ENCODE measurements around the gene C16orf90.
"Not testable (repeated sequence)": the region's sequence is repeated elsewhere in the genome, so short reads cannot be mapped to it uniquely, and the experiment has no call there.

The C16orf90 gene

DNA sequence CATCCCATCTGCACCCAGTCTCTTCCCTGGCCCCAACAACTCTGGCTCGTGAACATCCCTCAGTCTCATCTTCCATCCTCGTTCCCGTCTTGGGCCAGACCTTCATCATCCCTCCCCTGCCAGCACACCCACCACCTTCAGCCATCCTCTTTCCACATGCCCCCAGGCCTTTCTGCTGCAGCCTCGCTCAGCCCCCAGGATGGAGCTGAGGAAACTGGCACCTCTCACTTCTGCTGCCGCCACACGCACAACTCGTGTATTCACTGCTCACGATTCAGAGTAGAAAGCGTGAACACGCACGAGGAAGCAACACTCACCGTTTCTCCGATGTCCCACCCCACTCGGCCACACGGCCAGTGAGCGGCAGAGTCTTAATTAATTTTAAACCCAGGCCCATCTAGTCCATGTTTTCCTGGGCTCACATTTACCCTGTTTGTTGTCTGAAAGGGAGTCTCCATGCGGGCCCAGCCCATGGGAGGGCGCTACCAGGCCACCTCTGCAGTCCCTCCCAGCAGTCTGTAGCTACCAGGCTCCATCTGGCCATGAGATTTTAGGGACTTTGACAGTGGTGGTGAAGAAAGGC, 12.5 kb downstream of the C16orf90 start:
- DNase-seq, result no peak

DNA sequence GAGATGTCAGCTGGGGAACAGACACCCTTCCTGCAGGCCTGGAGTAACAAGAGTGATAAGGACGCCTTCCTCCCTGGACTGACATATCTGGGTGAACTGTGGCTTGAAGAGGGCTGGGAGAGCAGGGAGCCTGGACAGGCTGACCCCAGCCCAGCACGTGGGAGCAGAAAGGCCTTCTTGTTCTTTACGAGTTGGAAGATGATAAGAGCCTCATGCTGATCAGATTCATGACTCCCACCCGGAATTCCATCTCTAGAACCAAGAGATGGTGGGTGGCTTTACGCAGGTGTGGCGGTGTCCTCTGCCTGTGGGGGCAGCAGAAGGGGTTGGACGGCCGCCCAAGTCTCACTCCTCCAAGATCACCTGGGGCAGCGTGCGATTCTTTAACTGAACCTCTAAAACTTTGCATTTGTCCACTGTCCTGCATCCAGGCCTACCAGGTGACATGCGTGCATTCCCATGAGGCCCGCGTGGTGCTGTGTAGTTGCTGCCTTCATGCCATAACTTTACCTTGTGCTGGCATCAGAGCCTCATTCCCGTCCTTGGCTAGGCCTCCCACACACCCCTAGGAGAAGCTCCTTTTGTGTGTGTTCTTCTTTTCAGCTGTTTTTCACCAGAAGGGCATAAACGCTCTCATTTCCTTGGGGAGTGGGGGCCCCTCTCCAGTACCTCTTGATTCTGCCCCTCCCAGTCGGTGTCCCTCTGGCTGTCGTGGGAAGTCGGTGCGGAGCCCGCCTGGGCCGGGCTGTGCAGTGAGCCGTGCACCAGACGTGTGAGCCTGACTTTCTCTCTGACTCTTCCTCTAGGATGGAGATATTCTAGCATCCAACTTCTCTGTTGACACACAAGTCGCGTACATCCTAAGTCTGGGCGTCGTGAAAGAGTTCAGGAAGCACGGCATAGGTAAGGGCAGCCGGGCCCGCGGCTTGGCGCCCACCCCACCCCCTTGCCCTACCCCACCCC, 13.3 kb downstream of the C16orf90 start:
- DNase-seq, result no peak

DNA sequence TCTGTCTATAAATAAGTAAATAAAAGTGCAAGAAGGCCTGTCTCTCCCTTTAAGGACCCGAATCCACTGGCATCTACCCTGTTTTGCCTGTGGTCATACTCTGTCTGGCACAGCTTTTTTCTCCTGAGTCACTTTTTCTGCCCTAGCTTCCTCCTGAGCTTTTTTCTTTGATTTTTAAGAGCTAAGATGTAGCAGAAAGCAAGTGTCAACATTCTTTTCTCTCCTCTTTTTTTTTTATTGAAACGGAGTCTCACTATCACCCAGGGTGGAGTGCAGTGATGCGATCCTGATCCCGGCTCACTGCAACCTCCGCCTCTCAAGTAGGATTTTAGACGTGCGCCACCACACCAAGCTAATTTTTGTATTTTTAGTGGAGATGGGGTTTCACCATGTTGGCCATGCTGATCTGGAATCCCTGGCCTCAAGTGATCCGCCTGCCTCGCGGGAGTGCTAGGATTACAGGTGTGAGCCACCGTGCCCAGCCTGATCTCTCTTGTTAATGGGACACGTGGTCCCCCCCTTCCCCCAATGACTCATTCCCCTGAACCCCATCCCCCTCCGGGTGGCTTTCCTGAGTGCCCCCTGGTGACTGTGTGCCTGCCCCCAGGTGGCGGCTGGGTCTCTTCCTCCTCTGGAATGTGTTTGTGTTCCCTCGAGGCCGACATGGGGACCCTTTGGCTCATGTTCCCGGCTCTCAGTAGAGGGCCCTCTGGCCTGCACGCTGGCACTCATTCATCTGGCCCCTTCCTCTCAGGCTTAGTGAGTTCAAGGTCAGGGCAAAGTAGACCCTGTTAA, 14.2 kb downstream of the C16orf90 start:
- no peak for DNase-seq

DNA sequence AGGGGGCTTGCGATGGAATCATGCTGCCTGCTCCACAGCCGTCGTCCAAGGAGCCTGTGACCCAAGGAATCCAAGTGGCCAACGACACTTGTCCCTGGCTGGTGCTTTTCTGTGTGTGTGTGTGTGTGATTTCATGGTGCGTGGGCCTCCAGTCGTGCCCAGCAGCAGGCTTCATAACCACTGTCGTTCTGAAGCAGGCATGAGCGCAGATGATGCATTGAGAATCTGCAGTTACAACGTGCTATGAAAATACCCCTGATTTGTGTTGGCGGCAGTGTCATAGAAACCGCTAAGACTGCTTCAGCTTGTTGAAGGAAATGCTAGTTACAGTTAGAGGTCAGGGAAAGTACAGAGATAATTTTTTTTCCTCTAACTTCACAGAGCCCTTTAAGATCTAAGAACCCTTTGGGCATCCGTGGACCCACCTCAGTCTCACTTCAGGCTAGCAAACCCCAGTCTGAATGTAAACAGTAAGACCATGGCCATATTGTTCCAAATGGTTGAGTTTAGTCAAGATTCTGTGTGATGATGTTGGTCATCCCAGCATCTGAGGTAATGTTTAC, 15.6 kb downstream of the C16orf90 start:
- DNase-seq, result no peak

DNA sequence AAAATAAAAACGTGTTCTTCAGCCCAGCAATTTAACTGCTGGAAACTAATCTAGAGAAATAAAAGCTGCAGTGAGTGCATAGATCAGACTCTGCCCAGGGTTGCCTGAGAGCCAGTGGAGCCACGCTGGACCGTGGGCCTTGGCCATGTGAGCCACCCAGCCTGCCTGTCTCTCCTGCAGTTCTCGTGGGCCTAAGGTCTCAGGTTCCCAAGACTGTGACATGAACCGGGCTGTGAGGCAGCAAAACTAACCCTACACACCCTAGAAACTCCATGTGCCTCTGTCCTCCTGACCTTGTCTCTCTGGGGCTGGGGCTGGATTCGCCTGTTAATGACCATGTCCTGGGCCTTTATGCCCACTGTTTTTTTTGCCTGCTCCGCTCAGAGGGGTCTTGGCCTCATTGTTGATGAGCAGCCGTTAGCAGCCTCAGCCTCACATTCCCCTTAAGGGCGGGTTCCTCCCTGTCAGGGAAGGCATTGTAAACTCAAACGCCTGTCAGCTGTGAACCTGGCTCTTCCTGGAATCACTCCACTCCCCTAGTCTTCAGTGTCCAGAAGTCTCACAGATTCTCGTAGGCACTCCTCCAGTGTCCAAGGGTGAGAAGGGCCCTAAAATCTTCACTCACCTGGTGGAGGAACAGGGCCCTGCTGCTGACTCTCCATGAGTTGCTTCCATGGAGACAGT, 16.9 kb downstream of the C16orf90 start:
- DNase-seq, result no peak

DNA sequence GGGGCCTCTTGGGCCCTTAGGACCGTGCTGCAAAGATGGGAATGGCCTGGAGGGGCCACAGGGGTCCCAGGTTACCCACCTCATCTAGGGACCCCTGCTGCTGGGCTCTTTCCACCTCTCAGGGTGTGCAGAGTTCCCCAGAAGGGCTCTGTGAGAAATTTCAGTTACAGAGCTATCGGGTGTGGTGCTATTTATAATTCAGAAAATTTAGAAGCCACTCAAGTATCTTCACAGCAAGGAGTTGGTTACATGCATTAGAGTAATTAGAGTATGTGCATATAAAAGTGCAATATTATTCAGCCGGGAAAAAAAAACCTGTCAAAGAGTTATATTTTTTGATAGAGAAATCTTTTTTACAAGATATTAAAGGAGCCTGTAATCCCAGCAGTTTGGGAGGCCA, 18.9 kb downstream of the C16orf90 start:
- DNase-seq, result no peak

DNA sequence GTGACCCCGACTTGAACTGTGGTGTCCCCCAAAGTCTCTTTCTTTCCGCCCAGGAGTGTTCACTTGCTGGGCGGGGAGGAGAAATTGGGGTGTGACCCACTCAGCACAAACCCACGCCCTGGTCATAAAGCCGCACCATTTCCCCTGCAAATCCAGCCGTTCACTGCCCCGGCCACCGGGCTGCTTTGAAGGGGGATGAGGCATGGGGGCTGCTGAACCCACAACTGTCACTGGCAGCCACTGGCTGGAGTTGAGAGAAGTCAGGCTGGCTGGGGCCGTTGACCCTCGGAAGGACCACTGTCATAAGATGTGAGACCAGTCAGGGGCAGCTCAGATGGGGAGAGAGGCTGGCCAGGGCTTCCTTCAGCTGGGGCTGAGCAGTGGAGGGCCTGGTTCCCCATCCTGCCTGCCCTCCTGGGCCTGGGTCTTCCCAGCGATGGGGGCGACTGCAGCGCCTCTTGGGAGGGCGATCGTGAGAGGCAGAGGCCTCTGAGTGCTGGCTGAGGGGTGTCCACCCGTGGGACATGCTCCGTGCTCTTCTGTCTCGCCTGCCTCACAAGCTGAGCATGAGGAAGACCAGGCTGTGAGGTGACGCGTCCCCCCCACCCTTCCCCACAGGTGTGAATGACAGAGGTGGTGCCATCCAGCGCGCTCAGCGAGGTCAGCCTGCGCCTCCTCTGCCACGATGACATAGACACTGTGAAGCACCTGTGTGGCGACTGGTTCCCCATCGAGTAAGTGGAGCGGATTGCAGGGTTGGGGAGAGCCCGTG, 19.5 kb downstream of the C16orf90 start:
- no peak for DNase-seq

DNA sequence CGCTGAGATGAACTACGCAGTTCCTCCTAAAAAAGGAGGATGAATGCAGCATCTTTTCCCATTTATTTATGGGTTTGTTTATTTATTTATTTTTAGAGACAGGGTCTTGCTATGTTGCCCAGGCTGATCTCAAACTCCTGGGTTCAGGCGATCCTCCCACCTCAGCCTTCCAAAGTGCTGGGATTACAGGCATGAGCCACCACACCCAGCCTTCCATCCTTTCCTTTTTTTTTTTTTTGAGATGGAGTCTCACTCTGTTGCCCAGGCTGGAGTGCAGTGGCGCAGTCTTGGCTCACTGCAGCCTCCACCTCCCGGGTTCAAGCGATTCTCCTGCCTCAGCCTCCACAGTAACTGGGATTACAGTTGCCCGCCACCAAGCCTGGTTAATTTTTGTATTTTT, 20.4 kb downstream of the C16orf90 start:
- DNase-seq, result not testable (repeated sequence)

DNA sequence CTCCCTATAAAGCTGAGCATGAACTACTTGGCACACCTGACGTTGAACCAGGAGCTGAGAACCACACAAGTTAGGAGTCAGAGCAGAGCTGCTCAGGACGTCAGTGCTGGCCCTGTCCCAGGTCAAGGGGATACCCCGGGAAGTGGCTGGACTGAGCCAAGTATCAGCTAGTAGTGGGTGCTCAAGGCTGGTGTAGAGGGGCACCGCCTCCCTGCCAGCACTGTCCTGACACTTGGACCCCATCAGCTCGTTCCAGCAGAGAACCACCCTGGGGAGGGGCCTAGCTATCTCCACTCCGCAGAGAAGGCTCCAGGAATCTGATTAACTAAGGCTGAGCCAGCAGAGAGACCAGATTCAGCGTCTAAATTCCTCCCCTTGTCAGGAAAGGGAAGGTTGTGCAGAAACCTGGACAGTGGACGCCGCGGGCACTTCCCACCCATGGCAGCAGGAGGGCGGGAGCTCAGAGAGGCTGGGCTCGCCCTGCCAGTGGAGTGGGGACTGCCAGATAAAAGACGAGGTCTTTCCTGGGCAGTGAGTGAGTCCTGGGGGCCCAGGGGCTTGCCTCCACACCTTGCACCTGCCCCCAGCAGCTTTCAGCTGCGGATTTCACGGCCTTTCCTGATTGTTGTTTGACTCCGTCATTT, 21.0 kb downstream of the C16orf90 start:
- DNase-seq, result no peak

DNA sequence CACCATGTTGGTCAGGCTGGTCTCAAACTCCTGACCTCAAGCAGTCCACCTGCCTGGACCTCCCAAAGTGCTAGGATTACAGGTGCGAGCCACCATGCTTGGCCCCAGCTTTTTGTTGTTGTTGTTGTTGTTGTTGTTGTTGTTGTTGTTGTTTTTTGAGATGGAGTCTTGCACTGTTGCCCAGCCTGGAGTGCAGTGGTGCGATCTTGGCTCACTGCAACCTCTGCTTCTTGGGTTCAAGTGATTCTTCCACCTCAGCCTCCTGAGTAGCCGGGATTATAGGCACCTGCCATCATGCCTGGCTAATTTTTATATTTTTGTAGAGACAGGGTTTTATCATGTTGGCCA, 21.7 kb downstream of the C16orf90 start:
- not testable (repeated sequence) for DNase-seq

DNA sequence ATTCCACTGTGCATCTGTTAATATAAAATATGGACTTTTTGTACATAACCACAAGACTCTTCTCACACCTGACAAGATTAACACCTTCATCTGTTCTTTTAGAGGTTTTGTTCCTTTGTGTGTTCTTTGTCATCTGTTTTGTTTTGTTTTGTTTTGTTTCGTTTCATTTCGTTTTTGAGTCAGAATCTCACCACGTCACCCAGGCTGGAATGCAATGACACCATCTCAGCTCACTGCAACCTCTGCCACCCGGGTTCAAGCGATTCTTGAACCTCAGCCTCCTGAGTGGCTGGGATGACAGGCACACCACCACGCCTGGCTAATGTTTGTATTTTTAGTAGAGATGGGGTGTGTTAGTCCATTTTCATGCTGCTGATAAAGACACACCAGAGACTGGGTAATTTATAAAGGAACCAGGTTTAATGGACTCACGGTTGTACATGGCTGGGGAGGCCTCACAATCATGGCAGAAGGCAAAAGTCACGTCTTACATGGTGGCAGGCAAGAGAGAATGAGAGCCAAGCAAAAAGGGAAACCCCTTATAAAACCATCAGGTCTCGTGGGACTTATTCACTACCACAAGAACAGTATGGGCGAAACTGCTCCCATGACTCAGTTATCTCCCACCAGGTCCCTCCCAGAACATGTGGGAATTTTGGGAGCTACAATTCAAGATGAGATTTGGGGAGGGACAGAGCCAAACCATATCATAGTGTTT, 22.3 kb downstream of the C16orf90 start:
- no peak for DNase-seq

DNA sequence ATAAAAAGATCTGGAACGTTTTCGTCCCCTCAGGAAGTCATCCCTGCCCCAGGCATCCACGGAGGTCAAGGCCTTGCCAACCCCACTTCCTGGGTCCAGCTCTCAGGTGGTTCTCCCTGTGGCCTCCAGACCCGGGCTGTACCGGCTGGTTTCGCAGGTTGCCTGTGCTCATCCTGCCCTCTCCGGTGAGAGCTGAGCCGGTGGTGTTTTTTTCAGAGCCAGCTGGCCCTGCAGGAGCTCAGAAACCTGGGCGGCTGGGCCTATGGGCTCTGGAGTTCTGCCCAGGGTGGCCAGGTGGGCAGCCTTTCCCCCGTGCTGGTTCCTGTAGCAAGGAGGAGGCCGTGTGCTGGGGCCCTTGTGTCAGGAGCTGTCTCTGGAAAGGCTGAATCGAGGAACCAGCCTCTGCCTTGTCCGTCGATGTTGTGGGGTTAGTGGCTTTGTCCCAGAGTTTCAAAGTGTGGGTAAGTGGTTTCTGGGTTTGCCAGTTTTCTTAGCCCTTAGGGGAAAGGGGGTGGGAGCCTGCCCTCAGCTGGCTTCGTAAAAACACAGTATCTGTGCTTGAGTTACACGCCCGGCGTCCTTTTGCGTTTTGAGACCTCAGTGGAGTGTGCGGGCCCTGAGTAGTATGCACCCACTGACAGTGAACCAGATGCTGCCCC, 23.6 kb downstream of the C16orf90 start:
- no peak for DNase-seq

DNA sequence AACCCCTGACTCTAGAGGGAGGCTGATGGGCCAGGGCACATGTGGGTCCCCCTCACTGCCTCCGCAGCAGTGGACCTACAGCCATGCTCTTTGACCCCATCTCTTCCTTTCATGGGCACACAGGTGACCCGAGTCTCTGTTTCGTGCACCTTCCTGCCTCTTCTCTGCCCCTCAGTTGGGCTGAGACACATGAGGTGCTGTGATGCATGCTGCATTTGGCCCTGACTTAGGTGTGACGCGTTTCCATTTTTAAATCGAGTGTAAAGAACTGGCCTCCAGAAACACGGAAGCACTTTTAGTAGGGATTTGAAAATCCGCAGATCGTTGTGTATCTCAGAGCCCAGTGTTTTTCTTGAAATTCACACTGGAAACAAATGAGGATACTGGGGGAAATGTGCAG, 24.6 kb downstream of the C16orf90 start:
- DNase-seq, result no peak

DNA sequence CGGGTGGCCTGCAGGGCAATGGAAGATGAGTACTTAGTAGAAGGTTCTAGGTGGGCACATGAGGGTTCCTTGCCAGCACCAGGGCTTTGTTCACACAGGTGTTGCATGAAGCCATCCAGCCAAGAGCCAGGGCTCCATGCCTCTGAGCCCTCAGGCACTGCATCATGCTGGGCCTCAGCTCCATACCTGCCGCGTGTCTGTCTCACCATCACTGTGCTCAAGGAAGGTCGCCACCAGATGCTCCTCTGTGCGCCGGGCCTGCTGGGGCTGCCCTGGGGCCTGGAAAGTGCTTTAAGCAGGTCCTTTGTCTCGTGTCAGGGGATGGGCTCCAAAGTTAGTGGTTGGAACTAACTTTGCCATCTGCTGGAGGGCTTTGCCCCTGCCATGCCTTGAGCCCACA, 25.6 kb downstream of the C16orf90 start:
- no peak for DNase-seq

DNA sequence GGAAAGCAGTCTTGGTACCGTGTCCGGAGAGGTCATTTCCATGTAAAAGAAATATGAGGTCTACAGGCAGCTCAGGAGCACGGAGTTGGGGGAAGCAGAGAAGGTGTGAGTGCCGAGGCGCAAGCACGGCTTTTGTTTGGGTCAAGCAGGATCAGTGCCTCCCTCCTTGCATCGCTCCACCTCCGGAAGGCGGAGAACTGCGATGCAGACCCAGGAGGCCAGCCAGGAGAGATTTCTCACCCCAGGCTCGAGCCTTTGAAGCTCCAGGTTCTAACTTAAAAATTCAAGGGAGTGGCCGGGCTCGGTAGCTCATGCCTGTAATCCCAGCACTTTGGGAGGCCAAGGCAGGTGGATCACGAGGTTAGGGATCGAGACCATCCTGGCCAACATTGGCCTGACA, 26.8 kb downstream of the C16orf90 start:
- DNase-seq, result no peak

DNA sequence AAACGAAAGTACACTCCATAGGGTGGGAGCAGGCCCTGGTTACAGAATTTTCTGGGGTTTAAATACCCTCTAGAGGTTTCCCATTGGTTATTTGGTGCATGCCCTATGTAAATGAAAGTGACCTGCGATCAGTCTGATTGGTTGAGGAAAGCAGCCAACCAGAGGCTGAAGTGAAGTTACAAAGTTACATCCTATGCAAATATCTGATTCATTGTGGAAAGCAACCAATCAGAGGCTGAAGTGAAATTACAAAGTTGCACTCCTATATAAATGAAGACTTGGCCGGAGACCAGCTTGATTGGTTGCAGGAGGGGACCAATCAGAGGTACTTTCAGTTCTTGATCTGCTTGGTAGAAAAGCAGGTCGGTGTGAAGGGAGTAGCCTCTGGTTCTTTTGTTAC, 27.4 kb downstream of the C16orf90 start:
- DNase-seq, result no peak

DNA sequence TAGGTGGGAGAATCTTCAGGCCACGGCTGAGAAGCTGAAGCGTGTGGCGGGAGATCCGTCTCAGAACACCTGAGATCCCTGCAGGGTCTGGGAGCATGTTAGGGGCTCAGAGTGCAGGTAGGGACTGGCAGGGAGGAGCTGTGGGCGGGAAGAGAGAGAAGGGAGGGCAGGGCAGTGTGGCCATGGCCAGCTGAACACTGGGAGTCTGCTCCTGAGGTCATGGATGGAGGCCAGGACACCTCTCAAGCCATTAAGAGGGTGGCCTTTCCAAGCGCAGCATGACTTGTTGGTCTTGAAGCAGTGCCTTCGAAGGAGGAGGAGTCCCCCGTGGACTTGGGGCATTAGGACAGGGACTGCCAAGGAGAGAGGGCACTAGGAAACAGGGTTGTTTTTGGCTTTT, 28.1 kb downstream of the C16orf90 start:
- DNase-seq, result no peak

DNA sequence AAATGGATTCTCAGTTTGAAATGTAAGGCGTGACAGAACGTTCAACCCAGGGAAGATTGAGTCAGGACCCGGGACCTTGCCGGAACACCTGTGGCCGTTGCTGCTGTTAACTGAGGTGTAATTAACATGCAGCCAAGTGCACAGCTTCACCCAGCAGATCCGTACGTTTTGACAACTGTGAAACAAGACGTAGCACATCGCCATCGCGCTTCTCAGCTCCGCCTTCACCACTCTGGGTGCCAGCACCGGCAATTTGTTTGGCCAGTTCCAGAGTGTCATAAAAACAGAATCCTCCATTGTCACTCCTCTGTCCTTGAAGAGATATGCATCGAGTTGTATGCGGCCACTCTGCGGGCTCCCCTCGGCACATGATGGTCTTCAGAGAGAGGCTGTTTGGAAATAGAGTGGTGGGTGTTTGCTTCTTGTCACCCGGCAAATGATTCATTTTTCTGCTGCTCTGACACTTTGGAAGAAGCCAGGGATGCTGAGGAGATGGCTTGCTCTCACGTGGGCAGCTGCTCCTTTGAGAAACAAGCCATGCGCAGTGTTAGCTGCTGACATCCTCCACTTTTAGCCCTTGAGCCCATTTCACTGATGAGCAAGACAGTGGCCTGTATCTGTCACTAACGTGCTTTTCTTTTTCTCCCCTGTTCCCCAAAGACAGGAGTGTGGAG, 29.2 kb downstream of the C16orf90 start:
- no peak for DNase-seq

DNA sequence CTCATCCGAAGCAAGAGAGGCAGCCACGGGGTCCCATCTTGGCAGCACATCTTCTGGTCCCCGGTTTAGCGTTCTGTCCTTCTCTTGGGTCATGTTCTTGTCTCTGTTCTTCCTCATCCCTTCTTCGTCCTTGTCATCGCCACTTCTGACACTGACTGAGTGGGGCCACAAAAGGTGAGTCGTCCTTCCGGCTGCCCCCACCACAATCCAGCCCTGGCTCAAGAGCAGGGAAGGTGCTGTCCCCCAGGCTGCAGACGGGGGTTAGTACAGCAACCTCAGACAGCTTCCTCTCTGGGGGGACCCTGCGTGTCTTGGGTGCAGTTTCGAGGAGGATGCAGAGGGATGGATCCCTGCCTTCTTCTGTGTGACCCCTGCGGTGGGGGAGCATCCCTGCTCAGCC, 30.0 kb downstream of the C16orf90 start:
- DNase-seq, result no peak

DNA sequence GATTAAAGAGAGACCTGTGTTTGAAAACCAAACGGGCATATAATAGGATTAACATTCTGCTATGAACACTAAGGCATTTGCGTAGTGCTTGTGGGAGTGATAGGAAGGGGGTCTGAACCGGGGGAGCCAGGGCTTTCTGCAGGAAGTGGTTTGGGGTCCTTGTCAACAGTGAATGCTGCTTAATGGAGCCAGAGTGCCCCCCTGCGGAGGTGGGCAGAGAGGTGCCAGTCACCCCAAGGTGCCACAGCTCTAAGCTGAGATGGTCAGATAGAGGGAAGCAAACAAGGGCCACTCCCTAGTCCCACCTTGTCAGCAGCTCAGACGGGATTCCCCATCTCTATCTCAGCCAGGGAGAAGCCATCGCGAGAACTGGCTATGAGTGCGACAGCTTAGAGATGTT, 34.1 kb downstream of the C16orf90 start:
- no peak for DNase-seq

Measured in retina (tissue), 1 donor.